H9 (cell line): ENCODE data around the gene TRPM8. TPM values are rescaled to one million over a fixed set of nuclear protein-coding genes. Genes with fewer than 3 reads are reported as not detected.

ENCODE experiments used
- DNase-seq: peaks from one replicate; pipeline ENCODE4 v3.0.0-alpha.2; 2017
- H2AFZ ChIP-seq: one replicate; pipeline ENCODE4 v1.6.1; 2013; ENCODE audit warnings: mild to moderate bottlenecking, low read length, control low read depth, moderate library complexity
- H2AK5ac ChIP-seq: 2 replicates; pipeline ENCODE4 v1.6.1; 2013; ENCODE audit warnings: low read length, control low read depth, mixed read lengths; ENCODE audit not compliant: insufficient read length
- H2BK120ac ChIP-seq: one replicate; pipeline ENCODE4 v1.6.1; 2013; ENCODE audit warnings: low read depth, mild to moderate bottlenecking, low read length, control low read depth, inconsistent platforms; ENCODE audit not compliant: poor library complexity, severe bottlenecking
- H2BK12ac ChIP-seq: 2 replicates; pipeline ENCODE4 v1.6.1; 2013; ENCODE audit warnings: low read length, control low read depth, mixed read lengths, low read depth; ENCODE audit not compliant: insufficient read length
- H2BK15ac ChIP-seq: 2 replicates; pipeline ENCODE4 v1.6.1; 2013; ENCODE audit warnings: low read depth, low read length, control low read depth
- H2BK20ac ChIP-seq: one replicate; pipeline ENCODE4 v1.6.1; 2013; ENCODE audit warnings: low read depth, mild to moderate bottlenecking, low read length, control low read depth, inconsistent platforms; ENCODE audit not compliant: poor library complexity, severe bottlenecking
- H2BK5ac ChIP-seq: 2 replicates; pipeline ENCODE4 v1.6.1; 2013; ENCODE audit warnings: low read length, control low read depth, mixed read lengths; ENCODE audit not compliant: insufficient read length
- H3K14ac ChIP-seq: 2 replicates; pipeline ENCODE4 v1.6.1; 2013; ENCODE audit warnings: low read length, control low read depth; ENCODE audit not compliant: insufficient read depth
- H3K18ac ChIP-seq: 2 replicates; pipeline ENCODE4 v1.6.1; 2013; ENCODE audit warnings: low read depth, mild to moderate bottlenecking, mixed read lengths, low read length, control low read depth; ENCODE audit not compliant: insufficient read length
- H3K23ac ChIP-seq: 2 replicates; pipeline ENCODE4 v1.6.1; 2013; ENCODE audit warnings: low read length, control low read depth, mixed read lengths, low read depth; ENCODE audit not compliant: insufficient read length
- H3K23me2 ChIP-seq: 2 replicates; pipeline ENCODE4 v1.6.1; 2013; ENCODE audit warnings: low read depth, mild to moderate bottlenecking, mixed read lengths, low read length, control low read depth; ENCODE audit not compliant: insufficient read length, poor library complexity, severe bottlenecking
- H3K27ac ChIP-seq: 2 replicates; pipeline ENCODE4 v1.5.1; 2013; ENCODE audit warnings: low read length, control low read depth, mixed read lengths, low read depth; ENCODE audit not compliant: insufficient read length
- H3K27me3 ChIP-seq: 2 replicates; pipeline ENCODE4 v1.6.1; 2013; ENCODE audit warnings: low read length, control low read depth, inconsistent platforms; ENCODE audit not compliant: insufficient read depth
- H3K4ac ChIP-seq: 2 replicates; pipeline ENCODE4 v1.6.1; 2013; ENCODE audit warnings: low read depth, mild to moderate bottlenecking, control low read depth, inconsistent platforms, low read length, moderate library complexity
- H3K4me1 ChIP-seq: 2 replicates; pipeline ENCODE4 v1.6.1; 2013; ENCODE audit warnings: low read length, control low read depth, inconsistent platforms; ENCODE audit not compliant: insufficient read depth
- H3K4me2 ChIP-seq: 2 replicates; pipeline ENCODE4 v1.6.1; 2013; ENCODE audit warnings: low read length, control low read depth, mixed read lengths; ENCODE audit not compliant: insufficient read length, insufficient read depth
- H3K56ac ChIP-seq: 2 replicates; pipeline ENCODE4 v1.6.1; 2013; ENCODE audit warnings: low read depth, mild to moderate bottlenecking, mixed read lengths, low read length, control low read depth; ENCODE audit not compliant: insufficient read length
- H3K79me1 ChIP-seq: 2 replicates; pipeline ENCODE4 v1.6.1; 2013; ENCODE audit warnings: low read depth, mild to moderate bottlenecking, moderate library complexity, low read length, control low read depth, inconsistent platforms; ENCODE audit not compliant: insufficient read depth, poor library complexity, severe bottlenecking
- H3K79me2 ChIP-seq: 2 replicates; pipeline ENCODE4 v1.6.1; 2013; ENCODE audit warnings: low read length, control low read depth, inconsistent platforms; ENCODE audit not compliant: insufficient read depth
- H3K9ac ChIP-seq: 2 replicates; pipeline ENCODE4 v1.6.1; 2013; ENCODE audit warnings: low read length, control low read depth, mixed read lengths; ENCODE audit not compliant: insufficient read length; ENCODE audit errors: extremely low read depth
- H3K9me3 ChIP-seq: one replicate; pipeline ENCODE4 v1.6.1; 2013; ENCODE audit warnings: low read depth, low read length, inconsistent platforms; ENCODE audit not compliant: control insufficient read depth
- H3T11ph ChIP-seq: one replicate; pipeline ENCODE4 v1.6.1; 2013; ENCODE audit warnings: mild to moderate bottlenecking, low read length, control low read depth, inconsistent platforms
- H4K20me1 ChIP-seq: one replicate; pipeline ENCODE4 v1.6.1; 2013; ENCODE audit not compliant: control insufficient read depth, insufficient read length, insufficient read depth
- H4K5ac ChIP-seq: 2 replicates; pipeline ENCODE4 v1.6.1; 2013; ENCODE audit warnings: low read depth, mild to moderate bottlenecking, mixed read lengths, low read length, control low read depth; ENCODE audit not compliant: insufficient read length
- H4K8ac ChIP-seq: replicated peaks from 2 replicates; pipeline ENCODE4 v1.6.1; 2013; ENCODE audit warnings: low read length, control low read depth, mixed read lengths, low read depth; ENCODE audit not compliant: insufficient read length
- H4K91ac ChIP-seq: 2 replicates; pipeline ENCODE4 v1.6.1; 2013; ENCODE audit warnings: low read depth, mild to moderate bottlenecking, moderate library complexity, mixed read lengths, low read length, control low read depth; ENCODE audit not compliant: insufficient read length
- H3K27ac Mint-ChIP-seq, 3 experiments: 2 replicates in 2 of 3; 3 replicates in 1 of 3; pipeline ENCODE4 v1.8.0; 2020 to 2021; ENCODE audit warnings: mixed read lengths in 3 of 3, mild to moderate bottlenecking in 1 of 3, moderate library complexity in 1 of 3
- H3K27me3 Mint-ChIP-seq: 2 replicates; pipeline ENCODE4 v1.8.0; 2021; ENCODE audit warnings: low read depth, mild to moderate bottlenecking, moderate library complexity, mixed read lengths
- H3K36me3 Mint-ChIP-seq, 3 experiments: 2 replicates in 2 of 3; 3 replicates in 1 of 3; pipeline ENCODE4 v1.8.0; 2020 to 2021; ENCODE audit warnings: low read depth in 3 of 3, mixed read lengths in 3 of 3; ENCODE audit not compliant: insufficient read depth in 1 of 3
- H3K4me1 Mint-ChIP-seq, 2 experiments: 2 replicates each; pipeline ENCODE4 v1.8.0; 2020; ENCODE audit warnings: mixed read lengths in 2 of 2
- H3K4me3 Mint-ChIP-seq, 2 experiments: 2 replicates in 1 of 2; 3 replicates in 1 of 2; pipeline ENCODE4 v1.8.0; 2020 to 2021; ENCODE audit warnings: mild to moderate bottlenecking in 2 of 2, mixed read lengths in 2 of 2, moderate library complexity in 1 of 2
- H3K9me3 Mint-ChIP-seq, 2 experiments: 2 replicates in 1 of 2; 3 replicates in 1 of 2; pipeline ENCODE4 v1.8.0; 2020; ENCODE audit warnings: mild to moderate bottlenecking in 2 of 2, mixed read lengths in 2 of 2, moderate library complexity in 1 of 2
- WGBS: extraction: QIAGEN DNeasy Blood & Tissue Kit; methylation state at CpG from one replicate; pipeline ENCODE4 v1.1.7; 2013; ENCODE audit warnings: missing lambda C conversion rate, low lambda C conversion rate, mixed read lengths; ENCODE audit not compliant: insufficient read length; ENCODE audit errors: extremely low coverage; 5-methylcytosine and 5-hydroxymethylcytosine counted together
- total RNA-seq: library from RNA; stranded (reverse); gene quantifications from 2 replicates; pipeline ENCODE4 v1.2.1, GENCODE V29; 2021
- TF ChIP-seq, protein P1 (sequence below): fragments of 200-600 bp; sonication (generic); conservative IDR thresholded peaks from 3 replicates; pipeline ENCODE4 v1.8.0; 2021; ENCODE audit warnings: antibody characterized with exemption, mild to moderate bottlenecking

Gene TRPM8
- total RNA-seq, 1 experiment from 2014 or later, result 0.28 TPM

DNA sequence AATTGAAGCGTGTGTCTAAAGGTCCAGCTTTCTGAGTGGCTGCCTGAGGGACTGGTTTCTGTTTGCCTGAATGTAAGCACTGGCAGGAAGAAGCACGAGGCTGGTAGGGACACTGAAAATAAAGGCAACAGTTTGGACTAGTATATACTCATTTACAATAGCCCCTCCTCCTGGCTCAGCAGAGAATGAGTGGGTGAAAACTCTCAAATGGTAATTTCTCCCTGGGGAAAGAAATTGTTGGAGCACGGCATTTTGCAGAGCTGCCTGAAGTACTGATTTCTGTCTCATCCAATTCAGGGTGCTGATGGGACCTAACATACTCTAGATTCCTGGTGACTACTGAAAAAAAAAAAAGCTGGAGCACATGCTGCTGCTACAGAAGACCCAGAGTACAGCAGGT, 116.0 kb downstream of the TRPM8 start:
- Histone ChIP-seq H4K91ac (no peak overlapping the region), H2BK15ac (no peak overlapping the region), H3K23ac (no peak overlapping the region), H4K5ac (no peak overlapping the region), H2BK120ac (no peak overlapping the region), H3K4ac (no peak overlapping the region), H3K79me1 (no peaks in the 10 kb centered on the region), H3K4me2 (no peak overlapping the region), H3T11ph (no peak overlapping the region), H3K79me2 (no peaks in the 10 kb centered on the region), H2AFZ (no peak overlapping the region), H3K23me2 (no peaks in the 10 kb centered on the region), H3K9ac (no peak overlapping the region), H2AK5ac (no peak overlapping the region), H3K27me3 (no peaks in the 10 kb centered on the region), H4K8ac (no peak overlapping the region), H3K9me3 (no peaks in the 10 kb centered on the region), H2BK12ac (no peak overlapping the region), H2BK20ac (no peak overlapping the region), H3K4me1 (no peaks in the 10 kb centered on the region), H3K18ac (no peak overlapping the region), H3K27ac (no peak overlapping the region), H3K14ac (no peak overlapping the region), H2BK5ac (no peak overlapping the region), H3K56ac (no peak overlapping the region), H4K20me1 (no peaks in the 10 kb centered on the region)
- H3K4me1 Mint-ChIP-seq, result no peaks in the 10 kb centered on the region
- no peak overlapping the region for H3K27ac Mint-ChIP-seq
- WGBS, result no CpG with 5 or more reads among the region's 3 CpGs
- H3K9me3 Mint-ChIP-seq, result peaks cover 4 to 5% of the 10 kb centered on the region in 2 experiments; a peak in 3 of 5 replicates
- TF ChIP-seq, protein P1, sequence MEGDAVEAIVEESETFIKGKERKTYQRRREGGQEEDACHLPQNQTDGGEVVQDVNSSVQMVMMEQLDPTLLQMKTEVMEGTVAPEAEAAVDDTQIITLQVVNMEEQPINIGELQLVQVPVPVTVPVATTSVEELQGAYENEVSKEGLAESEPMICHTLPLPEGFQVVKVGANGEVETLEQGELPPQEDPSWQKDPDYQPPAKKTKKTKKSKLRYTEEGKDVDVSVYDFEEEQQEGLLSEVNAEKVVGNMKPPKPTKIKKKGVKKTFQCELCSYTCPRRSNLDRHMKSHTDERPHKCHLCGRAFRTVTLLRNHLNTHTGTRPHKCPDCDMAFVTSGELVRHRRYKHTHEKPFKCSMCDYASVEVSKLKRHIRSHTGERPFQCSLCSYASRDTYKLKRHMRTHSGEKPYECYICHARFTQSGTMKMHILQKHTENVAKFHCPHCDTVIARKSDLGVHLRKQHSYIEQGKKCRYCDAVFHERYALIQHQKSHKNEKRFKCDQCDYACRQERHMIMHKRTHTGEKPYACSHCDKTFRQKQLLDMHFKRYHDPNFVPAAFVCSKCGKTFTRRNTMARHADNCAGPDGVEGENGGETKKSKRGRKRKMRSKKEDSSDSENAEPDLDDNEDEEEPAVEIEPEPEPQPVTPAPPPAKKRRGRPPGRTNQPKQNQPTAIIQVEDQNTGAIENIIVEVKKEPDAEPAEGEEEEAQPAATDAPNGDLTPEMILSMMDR, result no peak
- peaks cover 8% of the 10 kb centered on the region; the same call in 1 of the 2 replicates for H3K27me3 Mint-ChIP-seq
- DNase-seq, result no peak
- peaks cover 0 to 4% (median 0%) of the 10 kb centered on the region in 3 experiments; a peak in 1 of 7 replicates for H3K36me3 Mint-ChIP-seq
- no peak overlapping the region for H3K4me3 Mint-ChIP-seq
